Large intestine (tissue), 3 donors: Measurements from ENCODE around the gene TUBA4A. TPM values are rescaled to one million over a fixed set of nuclear protein-coding genes. Genes with fewer than 3 reads are reported as not detected.

Experiments used
- DNase-seq, 2 donors: peaks; one replicate each; pipeline versions ENCODE4 v3.0.0 to v3.0.0-alpha.2; 2013
- H3K27ac ChIP-seq: one replicate; pipeline ENCODE4 v1.5.1; 2013; ENCODE audit warnings: low read length
- H3K27me3 ChIP-seq: 2 replicates; pipeline ENCODE4 v1.6.1; 2013; ENCODE audit warnings: low read length; ENCODE audit not compliant: control insufficient read depth, insufficient read depth
- H3K36me3 ChIP-seq: 2 replicates; pipeline ENCODE4 v1.6.1; 2013; ENCODE audit warnings: low read length; ENCODE audit not compliant: control insufficient read depth, insufficient read depth
- H3K4me1 ChIP-seq: one replicate; pipeline ENCODE4 v1.6.1; 2013; ENCODE audit warnings: low read length; ENCODE audit not compliant: control insufficient read depth, insufficient read depth
- H3K4me3 ChIP-seq: one replicate; pipeline ENCODE4 v1.5.1; 2013; ENCODE audit warnings: low read length
- H3K9me3 ChIP-seq: one replicate; pipeline ENCODE4 v1.6.1; 2013; ENCODE audit warnings: mild to moderate bottlenecking, low read depth, low read length, moderate library complexity; ENCODE audit not compliant: control insufficient read depth
- WGBS: methylation state at CpG from one replicate; pipeline ENCODE4 v1.1.5; 2013; ENCODE audit warnings: low lambda C conversion rate; ENCODE audit not compliant: insufficient coverage; 5-methylcytosine and 5-hydroxymethylcytosine counted together
- polyA plus RNA-seq: library from polyadenylated mRNA; unstranded; fragments of 120-200 nt; gene quantifications from one replicate; pipeline ENCODE4 v1.2.1, GENCODE V29; 2013

TUBA4A gene
- polyA plus RNA-seq, 1 donor: 25.6 TPM

- peak overlapping the region; percentile 55 for H3K4me3 ChIP-seq
- 42% methylated on average over 6 of the region's 67 CpGs for WGBS
These were observed 40.9 kb upstream of the TUBA4A start for GRCh38 chr2:219294356-219295351.

GRCh38 chr2:219293736-219294231 is 40.1 kb upstream of the TUBA4A start:
- Histone ChIP-seq H3K9me3 (no peaks in the 10 kb centered on the region), H3K4me1 (peaks cover 9% of the 10 kb centered on the region), H3K4me3 (no peak overlapping the region), H3K36me3 (no peaks in the 10 kb centered on the region), H3K27me3 (peaks cover 5% of the 10 kb centered on the region), H3K27ac (no peak overlapping the region)
- WGBS: no CpG with 5 or more reads among the region's 5 CpGs
- DNase-seq: no peak

More at GRCh38 chr2:219294356-219295351, 40.9 kb upstream of the TUBA4A start:
- peaks cover 10% of the 10 kb centered on the region for H3K27me3 ChIP-seq
- H3K27ac ChIP-seq: peak overlapping the region; percentile 16
- no peaks in the 10 kb centered on the region for H3K36me3 ChIP-seq
- H3K9me3 ChIP-seq: no peaks in the 10 kb centered on the region
- peak; percentile 88 to 94 for DNase-seq
- H3K4me1 ChIP-seq: peaks cover 9% of the 10 kb centered on the region

- no peaks in the 10 kb centered on the region for H3K36me3 ChIP-seq
- WGBS: no CpG with 5 or more reads among the region's 9 CpGs
- H3K27ac ChIP-seq: no peak overlapping the region
- peaks cover 9% of the 10 kb centered on the region for H3K4me1 ChIP-seq
- no peaks in the 10 kb centered on the region for H3K9me3 ChIP-seq
- peaks cover 5% of the 10 kb centered on the region for H3K27me3 ChIP-seq
- H3K4me3 ChIP-seq: no peak overlapping the region
- DNase-seq: no peak
These were observed 38.9 kb upstream of the TUBA4A start for GRCh38 chr2:219292616-219293015.

- no CpG with 5 or more reads among the region's 4 CpGs for WGBS
- no peak overlapping the region for H3K27ac ChIP-seq
- DNase-seq: no peak
- no peaks in the 10 kb centered on the region for H3K9me3 ChIP-seq
- no peak overlapping the region for H3K4me3 ChIP-seq
- no peaks in the 10 kb centered on the region for H3K36me3 ChIP-seq
- peaks cover 9% of the 10 kb centered on the region for H3K4me1 ChIP-seq
- peaks cover 5% of the 10 kb centered on the region for H3K27me3 ChIP-seq
These were observed 38.3 kb upstream of the TUBA4A start for GRCh38 chr2:219291910-219292490.

GRCh38 chr2:219291394-219291793 is 37.7 kb upstream of the TUBA4A start:
- Histone ChIP-seq H3K27ac (no peak overlapping the region), H3K36me3 (no peaks in the 10 kb centered on the region), H3K9me3 (no peaks in the 10 kb centered on the region), H3K4me1 (peaks cover 9% of the 10 kb centered on the region), H3K27me3 (peaks cover 5% of the 10 kb centered on the region), H3K4me3 (no peak overlapping the region)
- DNase-seq: no peak
- WGBS: no CpG with 5 or more reads among the region's 7 CpGs

- Histone ChIP-seq H3K4me3 (no peak overlapping the region), H3K9me3 (no peaks in the 10 kb centered on the region), H3K36me3 (peaks cover 2% of the 10 kb centered on the region), H3K27me3 (peaks cover 2% of the 10 kb centered on the region), H3K27ac (no peak overlapping the region), H3K4me1 (peaks cover 9% of the 10 kb centered on the region)
- DNase-seq: no peak
- no CpG with 5 or more reads among the region's 16 CpGs for WGBS
These were observed 36.9 kb upstream of the TUBA4A start for GRCh38 chr2:219290381-219291171.

- H3K36me3 ChIP-seq: peaks cover 11% of the 10 kb centered on the region
- peak; percentile 48 to 50 for DNase-seq
- no peak overlapping the region for H3K27ac ChIP-seq
- no CpG with 5 or more reads among the region's 16 CpGs for WGBS
- no peak overlapping the region for H3K4me3 ChIP-seq
- H3K4me1 ChIP-seq: peaks cover 6% of the 10 kb centered on the region
- H3K27me3 ChIP-seq: peaks cover 2% of the 10 kb centered on the region
- H3K9me3 ChIP-seq: no peaks in the 10 kb centered on the region
These were observed 36.0 kb upstream of the TUBA4A start for GRCh38 chr2:219289537-219290361.

GRCh38 chr2:219289195-219289536 is 35.4 kb upstream of the TUBA4A start:
- no CpG with 5 or more reads among the region's 6 CpGs for WGBS
- peaks cover 3% of the 10 kb centered on the region for H3K4me1 ChIP-seq
- H3K36me3 ChIP-seq: peaks cover 15% of the 10 kb centered on the region
- no peaks in the 10 kb centered on the region for H3K9me3 ChIP-seq
- DNase-seq: no peak
- peaks cover 2% of the 10 kb centered on the region for H3K27me3 ChIP-seq
- no peak overlapping the region for H3K4me3 ChIP-seq
- H3K27ac ChIP-seq: no peak overlapping the region

GRCh38 chr2:219287580-219288265 is 34.0 kb upstream of the TUBA4A start:
- Histone ChIP-seq H3K27ac (no peak overlapping the region), H3K27me3 (no peaks in the 10 kb centered on the region), H3K36me3 (peaks cover 27% of the 10 kb centered on the region), H3K4me1 (no peaks in the 10 kb centered on the region), H3K4me3 (no peak overlapping the region), H3K9me3 (no peaks in the 10 kb centered on the region)
- DNase-seq: no peak
- WGBS: no CpG with 5 or more reads among the region's 10 CpGs
